ENCODE results near the gene SLC27A3.

DNA sequence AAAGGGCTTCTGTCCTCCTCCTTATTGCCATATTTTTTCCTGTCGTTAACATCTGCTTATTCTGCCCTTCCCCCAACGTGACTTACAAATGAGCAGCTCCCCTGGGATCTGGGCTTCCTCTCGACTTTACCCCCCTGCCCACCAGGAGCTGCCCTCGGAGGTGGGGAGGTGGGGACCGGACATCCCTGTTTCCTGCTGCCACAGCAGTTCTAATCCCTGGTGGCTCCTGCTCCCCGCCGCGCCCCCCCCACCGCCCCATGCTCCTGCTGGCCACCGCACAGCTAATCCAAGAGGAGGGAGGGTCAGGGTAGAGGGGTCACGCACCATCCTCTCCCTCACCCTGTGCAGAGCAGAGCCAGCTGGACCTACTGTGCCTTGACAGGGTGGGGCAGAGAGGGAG is 4.4 kb upstream of the SLC27A3 start:
- TF ChIP-seq EZH2 (IDR thresholded peaks at IDR 0.05; ENCODE audit: borderline replicate concordance, low read length): no peak
- TF ChIP-seq, protein P1, sequence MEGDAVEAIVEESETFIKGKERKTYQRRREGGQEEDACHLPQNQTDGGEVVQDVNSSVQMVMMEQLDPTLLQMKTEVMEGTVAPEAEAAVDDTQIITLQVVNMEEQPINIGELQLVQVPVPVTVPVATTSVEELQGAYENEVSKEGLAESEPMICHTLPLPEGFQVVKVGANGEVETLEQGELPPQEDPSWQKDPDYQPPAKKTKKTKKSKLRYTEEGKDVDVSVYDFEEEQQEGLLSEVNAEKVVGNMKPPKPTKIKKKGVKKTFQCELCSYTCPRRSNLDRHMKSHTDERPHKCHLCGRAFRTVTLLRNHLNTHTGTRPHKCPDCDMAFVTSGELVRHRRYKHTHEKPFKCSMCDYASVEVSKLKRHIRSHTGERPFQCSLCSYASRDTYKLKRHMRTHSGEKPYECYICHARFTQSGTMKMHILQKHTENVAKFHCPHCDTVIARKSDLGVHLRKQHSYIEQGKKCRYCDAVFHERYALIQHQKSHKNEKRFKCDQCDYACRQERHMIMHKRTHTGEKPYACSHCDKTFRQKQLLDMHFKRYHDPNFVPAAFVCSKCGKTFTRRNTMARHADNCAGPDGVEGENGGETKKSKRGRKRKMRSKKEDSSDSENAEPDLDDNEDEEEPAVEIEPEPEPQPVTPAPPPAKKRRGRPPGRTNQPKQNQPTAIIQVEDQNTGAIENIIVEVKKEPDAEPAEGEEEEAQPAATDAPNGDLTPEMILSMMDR (conservative IDR thresholded peaks at IDR 0.05 in 1 of 2, IDR thresholded peaks at IDR 0.05 in 1 of 2; ENCODE audit: extremely low read depth in 1 of 2, insufficient read depth in 1 of 2, low read depth in 1 of 2, low read length in 2 of 2): no peak
